Mucosa of descending colon (tissue), 3 donors: Measurements from ENCODE around the gene STX4. TPM values are rescaled to one million over a fixed set of nuclear protein-coding genes. Genes with fewer than 3 reads are reported as not detected.

Source experiments
- ATAC-seq: fragments of 200-7000 bp; cut with Tn5 transposase; one replicate; pipeline ENCODE4 v1.9.1; 2020; ENCODE audit warnings: mild to moderate bottlenecking, moderate library complexity
- DNase-seq, 3 donors: peaks; one replicate each; pipeline ENCODE4 v3.0.0-alpha.2; 2020
- H3K36me3 ChIP-seq: fragments of 200-600 bp; one replicate; pipeline ENCODE4 v1.8.0; 2021; ENCODE audit warnings: low read depth, mild to moderate bottlenecking
- H3K4me1 ChIP-seq: fragments of 200-600 bp; one replicate; pipeline ENCODE4 v1.8.0; 2021; ENCODE audit warnings: low read depth, mild to moderate bottlenecking
- H3K4me3 ChIP-seq: fragments of 200-600 bp; one replicate; pipeline ENCODE4 v1.8.0; 2021; ENCODE audit warnings: mild to moderate bottlenecking
- H3K9me3 ChIP-seq: fragments of 200-600 bp; one replicate; pipeline ENCODE4 v1.8.0; 2021; ENCODE audit warnings: mild to moderate bottlenecking
- intact Hi-C, 2 donors: fragments of 100-400 bp; cut with DNase I in 1 of 2; cut with micrococcal nuclease in 1 of 2; formaldehyde crosslinking; loops; one replicate each; pipeline versions ENCODE4 v1.11.0 to v1.11.1; 2022; cut with DNase I, micrococcal nuclease
- total RNA-seq, 3 donors: library from RNA; stranded (reverse); fragmentation: NEBNext Ultra II Directional in 2 of 3; extraction: Animal tissue kit (Norgen Biotek cat#: 25700) in 2 of 3; gene quantifications; one replicate each; pipeline versions ENCODE4 v1.2.1 to v1.2.4, GENCODE V29; 2021 to 2023
- TF ChIP-seq, protein P1 (sequence below): fragments of 200-600 bp; IDR thresholded peaks from one replicate; pipeline ENCODE4 v1.8.0; 2022; ENCODE audit warnings: antibody characterized with exemption, mild to moderate bottlenecking
- donor health status: DM: no; HTN: no; CAD: no; lungs with moderate emphysema.
- donor health status: DM: no; HTN: no; CAD: no.
- donor health status: DM: no; HTN: yes; CAD: no.

Gene STX4
- total RNA-seq, 3 donors from 2014 or later: 74.8 to 87.7 (median 86.9) TPM

DNA sequence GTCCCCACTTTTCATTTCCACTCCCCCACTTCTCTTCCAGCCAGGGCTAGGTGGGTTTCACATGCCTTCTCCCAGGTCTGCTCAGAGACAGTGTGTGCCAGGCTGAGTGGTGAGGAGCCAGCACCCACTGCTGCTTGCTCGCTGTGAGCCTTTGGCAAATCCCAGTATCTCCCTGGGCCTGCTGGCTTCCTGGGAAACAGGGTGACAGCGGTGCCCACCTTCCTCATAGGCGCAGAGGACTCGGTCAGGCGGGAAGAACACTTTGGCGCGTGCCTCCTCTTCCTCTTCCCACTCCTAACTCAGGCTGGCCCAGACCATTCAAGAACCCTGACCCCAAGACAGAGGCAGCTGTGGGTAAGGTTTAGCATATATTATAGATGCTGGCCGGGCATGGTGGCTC is 55.8 kb downstream of the STX4 start:
- DNase-seq (no peak), ATAC-seq (no peak)
- Histone ChIP-seq H3K4me3 (no peak overlapping the region), H3K36me3 (no peaks in the 10 kb centered on the region), H3K4me1 (peaks cover 9% of the 10 kb centered on the region), H3K9me3 (no peaks in the 10 kb centered on the region)
- intact Hi-C loops: no loop called here
- TF ChIP-seq, protein P1, sequence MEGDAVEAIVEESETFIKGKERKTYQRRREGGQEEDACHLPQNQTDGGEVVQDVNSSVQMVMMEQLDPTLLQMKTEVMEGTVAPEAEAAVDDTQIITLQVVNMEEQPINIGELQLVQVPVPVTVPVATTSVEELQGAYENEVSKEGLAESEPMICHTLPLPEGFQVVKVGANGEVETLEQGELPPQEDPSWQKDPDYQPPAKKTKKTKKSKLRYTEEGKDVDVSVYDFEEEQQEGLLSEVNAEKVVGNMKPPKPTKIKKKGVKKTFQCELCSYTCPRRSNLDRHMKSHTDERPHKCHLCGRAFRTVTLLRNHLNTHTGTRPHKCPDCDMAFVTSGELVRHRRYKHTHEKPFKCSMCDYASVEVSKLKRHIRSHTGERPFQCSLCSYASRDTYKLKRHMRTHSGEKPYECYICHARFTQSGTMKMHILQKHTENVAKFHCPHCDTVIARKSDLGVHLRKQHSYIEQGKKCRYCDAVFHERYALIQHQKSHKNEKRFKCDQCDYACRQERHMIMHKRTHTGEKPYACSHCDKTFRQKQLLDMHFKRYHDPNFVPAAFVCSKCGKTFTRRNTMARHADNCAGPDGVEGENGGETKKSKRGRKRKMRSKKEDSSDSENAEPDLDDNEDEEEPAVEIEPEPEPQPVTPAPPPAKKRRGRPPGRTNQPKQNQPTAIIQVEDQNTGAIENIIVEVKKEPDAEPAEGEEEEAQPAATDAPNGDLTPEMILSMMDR: no peak

Other genes starting within 250 kb of the STX4 start
- gene ZNF629, start 246.4 kb upstream of the STX4 start, total RNA-seq: 10 to 100 TPM; 13.4 to 14.9 (median 14.6) TPM
- gene BCL7C, start 139.5 kb upstream of the STX4 start, total RNA-seq: 10 to 100 TPM; 20.8 to 30.6 (median 25.3) TPM
- 1 to 10 TPM; 1.1 to 7.6 (median 1.5) TPM for gene CTF1, start 136.9 kb upstream of the STX4 start, total RNA-seq
- 10 to 100 TPM; 17.6 to 30.3 (median 22.4) TPM for gene FBXL19, start 110.0 kb upstream of the STX4 start, total RNA-seq
- 10 to 100 TPM; 14.6 to 24.6 (median 15.4) TPM for gene ORAI3, start 84.5 kb upstream of the STX4 start, total RNA-seq
- 10 to 100 TPM; 13.4 to 24.7 (median 13.7) TPM for gene SETD1A, start 75.8 kb upstream of the STX4 start, total RNA-seq
- 10 to 100 TPM; 16.5 to 27.7 (median 23.2) TPM for gene HSD3B7, start 48.4 kb upstream of the STX4 start, total RNA-seq
- gene STX1B, start 22.9 kb upstream of the STX4 start, total RNA-seq: 1 to 10 TPM in 1 of 3 donors, under 1 TPM in 2; 0.14 to 2.8 (median 0.84) TPM
- 10 to 100 TPM in 1 of 3 donors, 1 to 10 TPM in 2; 8.3 to 10.2 (median 9.8) TPM for gene ZNF668, start 40.7 kb downstream of the STX4 start, total RNA-seq
- gene ZNF646, start 40.9 kb downstream of the STX4 start, total RNA-seq: 10 to 100 TPM; 19.1 to 20.3 (median 20.0) TPM
- gene PRSS53, start 55.4 kb downstream of the STX4 start, total RNA-seq: 1 to 10 TPM; 1.1 to 2.7 (median 1.3) TPM
- gene VKORC1, start 61.2 kb downstream of the STX4 start, total RNA-seq: 10 to 100 TPM; 31.9 to 67.9 (median 41.3) TPM
- gene BCKDK, start 74.8 kb downstream of the STX4 start, total RNA-seq: 10 to 100 TPM; 31.7 to 40.1 (median 36.6) TPM
- gene KAT8, start 84.1 kb downstream of the STX4 start, total RNA-seq: 10 to 100 TPM; 61.1 to 83.1 (median 69.6) TPM
- 100 to 1,000 TPM; 163 to 482 (median 422) TPM for gene PRSS8, start 102.2 kb downstream of the STX4 start, total RNA-seq
- 10 to 100 TPM in 1 of 3 donors, 1 to 10 TPM in 2; 8.2 to 10.2 (median 9.5) TPM for gene PRSS36, start 116.5 kb downstream of the STX4 start, total RNA-seq
- 100 to 1,000 TPM; 167 to 264 (median 189) TPM for gene FUS, start 146.6 kb downstream of the STX4 start, total RNA-seq
- 10 to 100 TPM; 39.2 to 63.4 (median 63.1) TPM for gene PYCARD, start 169.2 kb downstream of the STX4 start, total RNA-seq
- gene TRIM72, start 180.6 kb downstream of the STX4 start, total RNA-seq: under 1 TPM in 1 of 3 donors, not detected in 2; 0.02 TPM
- gene PYDC1, start 183.6 kb downstream of the STX4 start, total RNA-seq: not detected
- 10 to 100 TPM in 1 of 3 donors, 1 to 10 TPM in 2; 4.5 to 13.0 (median 5.7) TPM for gene ITGAM, start 226.4 kb downstream of the STX4 start, total RNA-seq